AG09309 (cell line): Measurements from ENCODE around the gene CTPS1.

ENCODE experiments used
- DNase-seq: peaks from one replicate; pipeline ENCODE4 v3.0.0-alpha.2; 2010; ENCODE audit warnings: low read depth
- H3K4me3 ChIP-seq: 2 replicates; pipeline ENCODE4 v1.5.1; 2011; ENCODE audit warnings: mild to moderate bottlenecking, low read depth, low read length, moderate library complexity; ENCODE audit not compliant: control insufficient read depth
- TF ChIP-seq, protein P1 (sequence below): IDR thresholded peaks from 2 replicates; pipeline ENCODE4 v1.5.1; 2011; ENCODE audit warnings: mild to moderate bottlenecking, low read depth, low read length, inconsistent platforms; ENCODE audit not compliant: insufficient read depth, control insufficient read depth; ENCODE audit errors: missing control alignments

Gene CTPS1

DNA sequence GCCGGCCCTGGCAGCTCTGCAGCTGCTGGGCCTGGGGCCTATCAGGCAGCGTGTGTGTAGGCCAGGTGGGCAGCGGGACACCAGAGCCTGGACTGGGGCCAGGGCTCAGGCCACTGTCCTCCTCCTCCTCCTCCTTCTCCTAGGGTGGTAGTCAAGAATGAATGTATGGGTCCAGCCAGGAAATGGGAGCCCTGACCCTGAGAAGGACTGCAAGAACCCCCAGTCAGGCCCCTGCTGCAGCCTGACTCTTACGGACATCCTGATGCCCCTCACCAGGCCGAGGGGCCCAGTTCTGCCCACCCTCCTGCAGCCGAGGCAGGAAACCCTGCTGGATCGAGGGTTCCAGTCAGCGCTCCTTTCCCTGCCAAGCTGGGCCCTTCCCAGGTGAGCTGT is 38.5 kb downstream of the CTPS1 start:
- TF ChIP-seq, protein P1, sequence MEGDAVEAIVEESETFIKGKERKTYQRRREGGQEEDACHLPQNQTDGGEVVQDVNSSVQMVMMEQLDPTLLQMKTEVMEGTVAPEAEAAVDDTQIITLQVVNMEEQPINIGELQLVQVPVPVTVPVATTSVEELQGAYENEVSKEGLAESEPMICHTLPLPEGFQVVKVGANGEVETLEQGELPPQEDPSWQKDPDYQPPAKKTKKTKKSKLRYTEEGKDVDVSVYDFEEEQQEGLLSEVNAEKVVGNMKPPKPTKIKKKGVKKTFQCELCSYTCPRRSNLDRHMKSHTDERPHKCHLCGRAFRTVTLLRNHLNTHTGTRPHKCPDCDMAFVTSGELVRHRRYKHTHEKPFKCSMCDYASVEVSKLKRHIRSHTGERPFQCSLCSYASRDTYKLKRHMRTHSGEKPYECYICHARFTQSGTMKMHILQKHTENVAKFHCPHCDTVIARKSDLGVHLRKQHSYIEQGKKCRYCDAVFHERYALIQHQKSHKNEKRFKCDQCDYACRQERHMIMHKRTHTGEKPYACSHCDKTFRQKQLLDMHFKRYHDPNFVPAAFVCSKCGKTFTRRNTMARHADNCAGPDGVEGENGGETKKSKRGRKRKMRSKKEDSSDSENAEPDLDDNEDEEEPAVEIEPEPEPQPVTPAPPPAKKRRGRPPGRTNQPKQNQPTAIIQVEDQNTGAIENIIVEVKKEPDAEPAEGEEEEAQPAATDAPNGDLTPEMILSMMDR = no peak
- H3K4me3 ChIP-seq = no peak overlapping the region
- DNase-seq = no peak

DNA sequence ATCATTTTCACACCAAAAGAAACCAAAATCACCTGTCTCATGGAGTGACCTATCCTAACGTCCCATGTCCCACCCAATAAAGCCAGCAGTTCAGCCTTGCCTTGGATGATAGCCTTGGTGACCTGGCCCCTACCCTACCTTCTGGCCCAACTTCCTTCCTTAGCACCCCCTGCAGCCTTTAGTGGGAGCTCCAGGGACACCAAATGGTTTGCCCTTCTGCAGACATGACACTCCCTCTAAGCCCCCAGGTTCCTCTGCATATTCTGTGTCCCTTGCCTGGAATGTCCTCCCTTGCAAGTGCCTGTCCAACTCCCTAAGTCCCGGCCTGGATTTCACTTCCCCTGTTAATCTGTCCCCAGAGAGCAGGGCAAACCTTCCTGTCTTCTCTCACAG is 39.9 kb downstream of the CTPS1 start:
- H3K4me3 ChIP-seq = no peak overlapping the region
- TF ChIP-seq, protein P1 = no peak
- DNase-seq = no peak

DNA sequence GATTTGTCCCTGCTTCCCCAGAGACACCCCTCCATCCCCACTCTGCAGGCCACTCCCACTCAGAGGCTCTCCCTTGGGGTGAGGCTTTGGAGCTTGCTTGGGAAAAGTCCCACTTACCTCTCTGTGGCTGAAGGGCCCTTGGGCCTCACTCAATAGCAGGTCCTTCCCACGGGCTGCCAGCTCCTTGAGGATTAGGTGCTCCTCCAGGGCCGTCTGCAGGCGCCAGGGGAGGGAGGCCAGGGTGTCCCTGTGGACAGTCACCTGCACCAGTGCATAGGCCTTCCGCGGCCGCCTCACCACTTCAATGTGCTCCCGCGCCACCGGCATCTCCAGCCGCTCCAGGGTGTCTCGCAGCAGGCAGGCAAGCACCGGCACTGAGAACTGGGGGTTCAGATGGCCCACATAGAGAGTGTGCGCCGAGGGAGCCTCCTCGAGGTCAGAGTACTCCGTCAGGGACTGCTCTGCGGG is 40.6 kb downstream of the CTPS1 start:
- TF ChIP-seq, protein P1 = no peak
- H3K4me3 ChIP-seq = no peak overlapping the region
- no peak for DNase-seq

DNA sequence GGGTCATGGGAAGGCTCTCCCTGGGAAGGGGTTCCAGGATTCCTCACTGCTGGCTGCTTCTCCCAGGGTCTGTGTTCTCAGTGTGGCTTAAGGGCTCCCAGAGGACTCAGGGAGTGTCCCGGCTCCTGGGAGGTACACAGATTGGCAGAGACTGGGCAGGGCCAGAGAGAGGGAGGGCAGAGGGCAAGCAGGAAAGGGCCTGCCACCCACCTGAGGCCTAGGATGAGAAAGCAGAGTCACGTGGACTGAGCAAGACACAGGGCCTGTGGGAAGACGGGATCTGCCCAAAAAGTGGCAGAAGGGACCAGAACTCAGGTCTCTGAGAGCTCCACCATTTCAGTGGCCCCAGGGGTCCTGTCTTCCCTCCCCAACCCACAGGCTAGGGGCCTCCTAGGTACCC is 41.2 kb downstream of the CTPS1 start:
- TF ChIP-seq, protein P1 = no peak
- no peak overlapping the region for H3K4me3 ChIP-seq
- no peak for DNase-seq

DNA sequence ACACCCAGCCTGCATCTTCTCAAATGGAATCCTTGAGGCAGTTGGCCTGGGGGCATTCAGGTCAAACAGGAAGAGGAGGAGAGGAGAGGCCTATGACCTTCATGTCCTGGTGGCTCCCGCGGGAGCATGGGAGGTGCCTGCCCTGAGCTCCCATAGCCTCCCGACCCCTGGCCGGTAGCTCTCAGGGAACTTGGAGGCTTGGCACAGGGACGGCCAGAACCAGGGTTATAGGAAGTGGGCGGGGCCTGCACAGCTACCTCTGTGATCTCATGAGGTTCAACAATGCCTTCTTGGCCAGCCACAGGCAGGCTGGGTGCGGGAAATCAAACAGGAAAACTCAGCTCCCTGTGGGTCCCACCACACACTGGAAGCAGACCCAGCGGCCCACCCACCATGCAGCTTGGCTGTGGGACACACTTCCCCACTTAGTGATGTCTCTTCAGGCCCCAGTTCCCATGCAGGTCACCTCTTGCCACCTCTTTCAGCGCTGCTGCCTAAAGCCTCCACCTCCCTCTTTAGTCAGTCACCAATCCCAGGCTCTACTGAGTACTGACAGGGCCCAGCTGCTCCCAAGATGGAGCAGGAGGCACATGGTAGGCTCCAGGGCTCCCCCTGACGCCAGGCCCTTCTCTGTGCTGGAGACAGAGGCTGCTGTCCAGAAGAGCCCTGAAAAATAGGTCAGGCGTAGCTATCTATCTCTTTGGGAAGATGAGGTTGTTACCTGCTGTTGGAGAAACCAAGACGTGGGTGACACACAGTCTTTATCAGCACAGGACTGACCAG is 42.2 kb downstream of the CTPS1 start, which contains the start of gene SLFNL1:
Gene SLFNL1, minus strand, starts transcription at position 200 of the 783 bp plus-strand sequence. CDS start 1,065 bp downstream, outside the sequence.
- TF ChIP-seq, protein P1 = peak; percentile 19
- no peak for DNase-seq
- no peak within 1 kb of the TSS for H3K4me3 ChIP-seq

DNA sequence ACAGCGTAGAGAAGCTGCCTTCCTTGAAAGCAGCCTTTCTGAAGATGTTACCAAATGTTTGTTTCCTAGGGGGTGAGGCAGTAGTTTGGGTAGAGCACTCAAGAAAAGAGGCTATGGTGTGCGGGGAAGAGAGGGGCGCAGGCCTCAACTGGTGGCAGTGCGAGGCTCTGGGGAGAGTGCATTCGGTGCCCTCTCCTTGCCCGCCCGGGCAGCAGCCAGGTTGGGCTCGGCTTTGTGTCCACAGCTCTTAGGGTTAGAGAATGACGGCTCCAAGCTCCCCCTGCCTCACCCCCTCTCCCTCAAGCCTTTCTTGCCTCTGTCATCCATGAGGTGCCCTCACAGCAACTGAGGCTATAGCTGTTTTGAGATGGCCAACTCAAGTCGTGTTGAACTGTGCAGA is 42.9 kb downstream of the CTPS1 start:
- TF ChIP-seq, protein P1 = no peak
- DNase-seq = no peak
- no peak overlapping the region for H3K4me3 ChIP-seq
